ENCODE results near the gene SMIM9.
"Not testable (repeated sequence)": the region's sequence is repeated elsewhere in the genome, so short reads cannot be mapped to it uniquely, and the experiment has no call there.

Gene SMIM9

DNA sequence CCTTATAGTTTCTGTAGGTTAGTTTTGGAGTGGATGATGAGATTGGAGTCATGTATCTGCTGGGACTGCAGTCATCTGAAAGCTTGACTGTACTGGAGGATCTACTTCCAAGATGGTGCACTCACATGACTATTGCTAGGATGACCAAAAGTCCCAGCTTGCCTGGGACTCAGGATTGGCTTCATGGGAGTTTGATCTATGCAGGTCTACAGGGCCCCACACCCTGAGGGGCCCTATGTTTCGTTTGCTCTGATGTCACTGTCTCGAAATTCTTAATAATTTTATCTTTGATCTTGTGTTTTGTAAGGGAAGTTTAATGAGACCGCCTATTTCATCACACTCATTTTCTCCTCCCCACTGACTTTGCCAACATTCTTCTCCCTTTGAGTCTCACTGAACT is at the start of gene SMIM9:
Gene SMIM9, minus strand, starts transcription at position 101 of the 400 bp plus-strand sequence. CDS start 3,806 bp downstream, outside the sequence.
- DNase-seq (ENCODE audit: low read depth), result no peak
- H3K4me3 ChIP-seq (ENCODE audit: low read depth, low read length), result no peak within 1 kb of the TSS
- TF ChIP-seq, protein P1, sequence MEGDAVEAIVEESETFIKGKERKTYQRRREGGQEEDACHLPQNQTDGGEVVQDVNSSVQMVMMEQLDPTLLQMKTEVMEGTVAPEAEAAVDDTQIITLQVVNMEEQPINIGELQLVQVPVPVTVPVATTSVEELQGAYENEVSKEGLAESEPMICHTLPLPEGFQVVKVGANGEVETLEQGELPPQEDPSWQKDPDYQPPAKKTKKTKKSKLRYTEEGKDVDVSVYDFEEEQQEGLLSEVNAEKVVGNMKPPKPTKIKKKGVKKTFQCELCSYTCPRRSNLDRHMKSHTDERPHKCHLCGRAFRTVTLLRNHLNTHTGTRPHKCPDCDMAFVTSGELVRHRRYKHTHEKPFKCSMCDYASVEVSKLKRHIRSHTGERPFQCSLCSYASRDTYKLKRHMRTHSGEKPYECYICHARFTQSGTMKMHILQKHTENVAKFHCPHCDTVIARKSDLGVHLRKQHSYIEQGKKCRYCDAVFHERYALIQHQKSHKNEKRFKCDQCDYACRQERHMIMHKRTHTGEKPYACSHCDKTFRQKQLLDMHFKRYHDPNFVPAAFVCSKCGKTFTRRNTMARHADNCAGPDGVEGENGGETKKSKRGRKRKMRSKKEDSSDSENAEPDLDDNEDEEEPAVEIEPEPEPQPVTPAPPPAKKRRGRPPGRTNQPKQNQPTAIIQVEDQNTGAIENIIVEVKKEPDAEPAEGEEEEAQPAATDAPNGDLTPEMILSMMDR (IDR thresholded peaks at IDR 0.05; ENCODE audit: low read depth, low read length, missing control alignments), result no peak

DNA sequence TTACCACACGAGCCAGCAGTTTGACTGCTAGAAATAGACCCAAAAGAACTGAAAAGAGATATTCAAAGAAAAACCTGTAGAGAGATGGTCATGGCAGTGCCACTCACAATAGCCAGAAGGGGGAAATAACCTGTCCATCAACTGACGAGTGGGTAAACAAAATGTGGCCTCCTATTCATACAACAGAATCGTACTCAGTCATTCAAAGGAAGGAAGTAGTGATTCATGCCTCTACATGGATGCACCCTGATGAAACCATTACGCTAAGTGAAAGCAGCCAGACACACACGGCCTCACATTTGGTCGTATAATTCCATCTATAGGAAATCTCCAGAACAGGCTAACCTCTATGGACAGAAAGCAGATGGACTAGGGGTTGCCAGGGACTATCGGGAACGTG is 49.6 kb upstream of the SMIM9 start:
- H3K4me3 ChIP-seq (ENCODE audit: low read depth, low read length); DNase-seq (ENCODE audit: low read depth): not testable (repeated sequence)

DNA sequence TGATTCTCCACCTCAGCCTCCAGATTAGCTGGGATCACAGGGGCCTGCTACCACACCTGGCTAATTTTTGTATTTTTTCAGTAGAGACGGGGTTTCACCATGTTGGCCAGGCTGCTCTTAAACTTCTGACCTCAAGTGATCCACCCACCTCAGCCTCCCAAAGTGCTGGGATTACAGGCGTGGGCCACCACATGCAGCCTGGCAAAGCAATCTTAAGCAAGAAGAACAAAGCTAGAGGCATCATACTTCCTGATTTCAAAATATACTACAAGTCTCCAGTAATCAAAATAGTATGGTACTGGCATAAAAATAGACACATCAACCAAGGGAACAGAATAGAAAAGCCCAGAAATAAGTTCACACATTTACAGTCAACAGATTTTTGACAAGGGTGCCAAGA is 38.9 kb upstream of the SMIM9 start:
- no peak for DNase-seq (ENCODE audit: low read depth)
- TF ChIP-seq, protein P1 (IDR thresholded peaks at IDR 0.05; ENCODE audit: low read depth, low read length, missing control alignments), result no peak

DNA sequence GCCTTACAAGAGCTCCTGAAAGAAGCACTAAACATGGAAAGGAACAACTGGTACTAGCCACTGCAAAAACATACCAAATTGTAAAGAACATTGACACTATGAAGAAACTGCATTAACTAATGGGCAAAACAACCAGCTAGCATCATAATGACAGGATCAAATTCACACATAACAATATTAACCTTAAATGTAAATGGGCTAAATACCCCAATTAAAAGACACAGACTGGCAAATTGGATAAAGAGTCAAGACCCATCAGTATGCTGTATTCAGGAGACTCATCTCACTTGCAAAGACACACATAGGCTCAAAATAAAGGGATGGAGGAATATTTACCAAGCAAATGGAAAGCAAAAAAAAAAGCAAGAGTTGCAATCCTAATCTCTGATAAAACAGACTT is 34.1 kb upstream of the SMIM9 start:
- not testable (repeated sequence) for H3K4me3 ChIP-seq (ENCODE audit: low read depth, low read length); DNase-seq (ENCODE audit: low read depth)

More for the DNA sequence above, 38.9 kb upstream of the SMIM9 start:
- H3K4me3 ChIP-seq (ENCODE audit: low read depth, low read length), result no peak overlapping the region

DNA sequence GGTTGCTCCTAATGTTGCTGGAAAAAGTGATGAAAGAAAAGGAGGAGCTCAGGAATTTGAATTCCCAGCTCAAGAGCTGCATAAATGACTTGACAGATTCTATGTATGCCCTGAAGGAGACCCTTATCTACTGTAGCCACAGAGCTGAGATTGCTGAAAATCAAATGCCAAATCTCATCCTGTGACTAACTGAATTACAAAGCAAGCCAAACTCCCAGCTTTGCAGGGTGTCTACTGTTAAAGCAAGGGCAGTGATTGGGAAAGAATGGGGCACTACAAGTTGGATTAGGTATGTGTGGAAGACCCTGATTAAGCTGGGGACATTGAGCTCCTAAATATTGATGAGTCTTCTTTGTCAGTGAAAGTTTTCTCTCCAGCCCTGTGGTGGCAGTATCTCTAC is 20.8 kb upstream of the SMIM9 start:
- H3K4me3 ChIP-seq (ENCODE audit: low read depth, low read length), result no peak overlapping the region
- TF ChIP-seq, protein P1 (IDR thresholded peaks at IDR 0.05; ENCODE audit: low read depth, low read length, missing control alignments), result no peak
- DNase-seq (ENCODE audit: low read depth), result no peak

DNA sequence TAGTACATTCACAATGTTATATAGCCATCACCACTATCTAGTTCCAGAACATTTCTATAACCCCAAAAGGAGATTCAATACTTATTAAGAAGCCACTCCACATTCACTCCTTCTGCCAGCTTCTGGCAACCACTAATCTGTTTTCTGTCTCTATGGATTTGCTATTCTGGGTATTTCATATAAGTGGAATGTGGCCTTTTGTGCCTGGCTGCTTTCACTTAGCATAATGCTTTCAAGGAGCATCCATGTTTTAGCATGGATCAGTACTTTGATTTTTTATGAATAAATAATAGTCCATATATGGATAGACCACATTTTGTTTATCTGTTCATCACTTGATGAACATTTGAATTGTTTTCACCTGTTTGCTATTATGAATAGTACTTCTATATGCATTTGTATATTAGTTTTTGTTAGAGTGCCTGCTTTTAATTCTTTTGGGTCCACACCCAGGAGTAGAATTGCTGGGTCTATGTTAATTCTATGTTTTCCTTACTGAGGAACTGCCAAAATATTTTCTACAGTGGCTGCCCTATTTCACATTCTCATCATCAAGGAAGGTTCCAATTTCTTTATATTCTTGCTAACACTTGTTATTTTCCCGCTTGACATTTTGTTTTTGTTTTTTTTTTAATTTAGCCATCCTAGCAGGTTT is 16.6 kb upstream of the SMIM9 start:
- no peak overlapping the region for H3K4me3 ChIP-seq (ENCODE audit: low read depth, low read length)
- DNase-seq (ENCODE audit: low read depth), result no peak
- TF ChIP-seq, protein P1 (IDR thresholded peaks at IDR 0.05; ENCODE audit: low read depth, low read length, missing control alignments), result no peak

DNA sequence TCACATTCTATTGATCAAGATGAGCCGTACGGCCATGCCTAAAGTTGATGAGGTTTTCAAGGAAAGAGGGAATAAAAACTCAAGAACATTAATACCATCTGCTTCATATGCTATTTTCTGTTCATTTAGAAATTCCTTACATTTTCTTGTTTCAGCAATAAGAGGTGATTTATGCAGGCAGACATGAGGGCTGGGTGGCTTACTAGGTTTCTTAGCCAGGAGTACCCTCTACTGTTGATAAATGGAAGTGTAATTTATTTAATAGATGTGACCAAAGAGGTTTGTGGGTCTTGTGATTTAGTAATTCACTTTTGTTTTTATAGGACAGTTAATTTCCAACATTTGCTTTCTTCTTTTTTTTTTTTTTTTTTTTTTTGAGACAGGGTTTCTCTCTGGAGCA is 6.4 kb upstream of the SMIM9 start:
- DNase-seq (ENCODE audit: low read depth), result no peak
- TF ChIP-seq, protein P1 (IDR thresholded peaks at IDR 0.05; ENCODE audit: low read depth, low read length, missing control alignments), result peak; percentile 38
- no peak overlapping the region for H3K4me3 ChIP-seq (ENCODE audit: low read depth, low read length)

DNA sequence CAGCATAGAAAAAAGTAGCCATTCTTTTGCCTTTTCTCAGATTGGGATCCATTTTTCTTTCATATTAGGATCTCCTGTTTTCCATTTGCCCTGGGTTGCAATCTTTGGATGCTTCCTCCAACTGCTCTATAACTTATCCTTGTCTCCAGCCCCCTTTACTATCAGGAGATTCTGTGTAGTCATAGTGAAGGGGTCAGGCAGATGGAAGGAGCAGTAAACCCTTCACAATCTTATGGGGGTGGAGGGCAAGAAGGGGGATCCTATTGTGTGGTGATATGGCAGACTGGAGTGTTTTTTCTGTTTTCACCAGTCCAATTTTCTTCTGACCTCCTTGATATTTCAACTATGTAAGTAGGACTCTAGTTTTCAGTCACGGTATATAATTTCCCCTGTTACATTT is 1.7 kb upstream of the SMIM9 start:
- TF ChIP-seq, protein P1 (IDR thresholded peaks at IDR 0.05; ENCODE audit: low read depth, low read length, missing control alignments), result no peak
- no peak overlapping the region for H3K4me3 ChIP-seq (ENCODE audit: low read depth, low read length)
- DNase-seq (ENCODE audit: low read depth), result no peak

Data from GM12864 (cell line).